Keratinocyte (primary cell): Measurements from ENCODE around the gene S100PBP. TPM values are rescaled to one million over a fixed set of nuclear protein-coding genes. Genes with fewer than 3 reads are reported as not detected.

Experiments
- DNase-seq: peaks from one replicate; pipeline ENCODE4 v3.0.0-alpha.2; 2011; ENCODE audit warnings: low read depth, missing footprints, low spot score
- FAIRE-seq: peaks from 2 replicates; lab custom pipeline; 2011; peaks lifted over from hg19 to GRCh38; lab: Jason Lieb, UNC
- H2AFZ ChIP-seq: 2 replicates; pipeline ENCODE4 v1.6.0; 2012; ENCODE audit warnings: low read length, control low read depth, inconsistent platforms; ENCODE audit not compliant: control insufficient read depth
- H3K27ac ChIP-seq: 2 replicates; pipeline ENCODE4 v1.5.1; 2011; ENCODE audit warnings: low read length; ENCODE audit not compliant: control insufficient read depth, insufficient read depth
- H3K27me3 ChIP-seq: 3 replicates; pipeline ENCODE4 v1.6.0; 2011; ENCODE audit warnings: low read length; ENCODE audit not compliant: control insufficient read depth, insufficient read depth; ENCODE audit errors: extremely low read depth
- H3K36me3 ChIP-seq, 2 experiments: 2 replicates in 1 of 2; 3 replicates in 1 of 2; pipeline ENCODE4 v1.5.1; 2011; ENCODE audit warnings: low read length in 2 of 2, mild to moderate bottlenecking in 1 of 2; ENCODE audit not compliant: control insufficient read depth in 2 of 2, insufficient read depth in 2 of 2; ENCODE audit errors: extremely low read depth in 1 of 2
- H3K4me1 ChIP-seq: 3 replicates; pipeline ENCODE4 v1.5.1; 2011; ENCODE audit warnings: low read length; ENCODE audit not compliant: control insufficient read depth, insufficient read depth; ENCODE audit errors: extremely low read depth
- H3K4me2 ChIP-seq: 3 replicates; pipeline ENCODE4 v1.6.0; 2011; ENCODE audit warnings: low read depth, low read length; ENCODE audit not compliant: control insufficient read depth, insufficient read depth; ENCODE audit errors: extremely low read depth
- H3K4me3 ChIP-seq, 3 experiments: fragments of 200-600 bp in 1 of 3; sonication (generic) in 1 of 3; 2 replicates in 2 of 3; 3 replicates in 1 of 3; pipeline ENCODE4 v1.5.1; 2011 to 2016; ENCODE audit warnings: low read length in 3 of 3, mild to moderate bottlenecking in 3 of 3, control low read depth in 2 of 3, inconsistent platforms in 1 of 3, low read depth in 1 of 3, mixed read lengths in 1 of 3, mixed run types in 1 of 3, moderate library complexity in 1 of 3; ENCODE audit not compliant: control insufficient read depth in 2 of 3, insufficient read depth in 2 of 3; ENCODE audit errors: extremely low read depth in 1 of 3
- H3K79me2 ChIP-seq: 2 replicates; pipeline ENCODE4 v1.6.0; 2012; ENCODE audit warnings: low read length; ENCODE audit not compliant: control insufficient read depth, insufficient read depth
- H3K9ac ChIP-seq: 3 replicates; pipeline ENCODE4 v1.6.0; 2011; ENCODE audit warnings: low read length; ENCODE audit not compliant: control insufficient read depth, insufficient read depth; ENCODE audit errors: extremely low read depth
- H3K9me1 ChIP-seq: 3 replicates; pipeline ENCODE4 v1.6.0; 2011; ENCODE audit warnings: low read length; ENCODE audit not compliant: control insufficient read depth, insufficient read depth; ENCODE audit errors: extremely low read depth
- H3K9me3 ChIP-seq: 2 replicates; pipeline ENCODE4 v1.5.1; 2012; ENCODE audit warnings: low read depth, low read length; ENCODE audit not compliant: control insufficient read depth
- H4K20me1 ChIP-seq: 3 replicates; pipeline ENCODE4 v1.6.0; 2011; ENCODE audit warnings: low read length; ENCODE audit not compliant: control insufficient read depth, insufficient read depth; ENCODE audit errors: extremely low read depth
- CTCF ChIP-seq, 3 experiments: IDR thresholded peaks in 1 of 3; conservative IDR thresholded peaks in 1 of 3; optimal IDR thresholded peaks in 1 of 3; 2 replicates in 2 of 3; 3 replicates in 1 of 3; pipeline versions ENCODE3 to v1.5.1; 2011; ENCODE audit warnings: low read length in 3 of 3, mild to moderate bottlenecking in 3 of 3, moderate library complexity in 2 of 3, control low read depth in 1 of 3, inconsistent platforms in 1 of 3; ENCODE audit not compliant: insufficient read depth in 2 of 3; ENCODE audit errors: extremely low read depth in 1 of 3
- EZH2 ChIP-seq: IDR thresholded peaks from one replicate; pipeline ENCODE4 v1.6.1; 2012; ENCODE audit warnings: inconsistent platforms, mild to moderate bottlenecking, low read length, moderate library complexity
- dilution Hi-C: fragments of 300-500 bp; cut with MboI; formaldehyde crosslinking; loops from one replicate; pipeline ENCODE4 v1.7.0; 2020; ENCODE audit warnings: low sequenced_read_pairs; ENCODE audit not compliant: extremely low pct_ligation_motif_present
- polyA plus RNA-seq, 5 experiments: library from polyadenylated mRNA; depleted of rRNA in 3 of 5; stranded (reverse) in 3 of 5; stranded (forward) in 1 of 5; unstranded in 1 of 5; fragments of >200 nt; gene quantifications; 1 replicate in 1 of 5; 2 replicates in 3 of 5; 3 replicates in 1 of 5; pipeline versions ENCODE4 v1.2.1 to v1.2.3, GENCODE V29; 2011 to 2012; ENCODE audit warnings: missing spikeins in 2 of 5, low read depth in 1 of 5, low replicate concordance in 1 of 5

Gene S100PBP
- polyA plus RNA-seq, 1 donor (not counting 4 experiments of a cell fraction or from before 2014, with no cell fraction given), result 29.0 TPM

- Histone ChIP-seq H3K9me1 (peaks cover 2% of the 10 kb centered on the region), H3K79me2 (no peaks in the 10 kb centered on the region), H3K27me3 (no peaks in the 10 kb centered on the region), H3K27ac (no peak overlapping the region), H3K9me3 (no peaks in the 10 kb centered on the region), H3K9ac (no peak overlapping the region), H3K36me3 (no peaks in the 10 kb centered on the region), H3K4me2 (no peak overlapping the region), H2AFZ (no peak overlapping the region), H3K4me3 (no peak overlapping the region), H4K20me1 (no peaks in the 10 kb centered on the region), H3K4me1 (no peaks in the 10 kb centered on the region)
- DNase-seq, result no peak
- no peak for FAIRE-seq
- no peak for TF ChIP-seq CTCF (optimal IDR thresholded peaks at IDR 0.05 in 1 of 3, IDR thresholded peaks at IDR 0.05 in 1 of 3, conservative IDR thresholded peaks at IDR 0.05 in 1 of 3; ENCODE audit: extremely low read depth in 1 of 3, insufficient read depth in 2 of 3, low read length in 3 of 3)
- TF ChIP-seq EZH2, result no peak
- dilution Hi-C loops, result no loop called here
These were observed 89.2 kb downstream of the S100PBP start for GRCh38 chr1:32906654-32907053.

GRCh38 chr1:32907435-32907834 lies 90.0 kb downstream of the S100PBP start:
- no peaks in the 10 kb centered on the region for H3K79me2 ChIP-seq

More at GRCh38 chr1:32907435-32907834, 90.0 kb downstream of the S100PBP start:
- TF ChIP-seq CTCF (optimal IDR thresholded peaks at IDR 0.05 in 1 of 3, IDR thresholded peaks at IDR 0.05 in 1 of 3, conservative IDR thresholded peaks at IDR 0.05 in 1 of 3; ENCODE audit: extremely low read depth in 1 of 3, insufficient read depth in 2 of 3, low read length in 3 of 3), result no peak
- no peak for TF ChIP-seq EZH2
- dilution Hi-C loops, result no loop called here
- no peak overlapping the region for H3K27ac ChIP-seq
- peaks cover 2% of the 10 kb centered on the region for H3K9me1 ChIP-seq
- H3K4me3 ChIP-seq, result no peak overlapping the region
- no peaks in the 10 kb centered on the region for H3K27me3 ChIP-seq
- H3K4me1 ChIP-seq, result no peaks in the 10 kb centered on the region
- H3K9me3 ChIP-seq, result no peaks in the 10 kb centered on the region
- FAIRE-seq, result no peak
- H2AFZ ChIP-seq, result no peak overlapping the region
- no peaks in the 10 kb centered on the region for H3K36me3 ChIP-seq
- H4K20me1 ChIP-seq, result no peaks in the 10 kb centered on the region
- no peak for DNase-seq
- no peak overlapping the region for H3K9ac ChIP-seq
- H3K4me2 ChIP-seq, result no peak overlapping the region

Other genes with a start within 250 kb of the S100PBP start
- 66.8 to 87.5 TPM (median 69.1 TPM) in 3 replicates for gene ZBTB8OS, start 167.1 kb upstream of the S100PBP start, polyA plus RNA-seq
- 37.6 to 87.4 TPM (median 61.5 TPM) in 3 replicates for gene RBBP4, start 166.4 kb upstream of the S100PBP start, polyA plus RNA-seq
- gene SYNC, start 114.9 kb upstream of the S100PBP start, polyA plus RNA-seq, result 11.2 to 12.0 TPM (median 11.2 TPM) in 3 replicates
- gene YARS1, start 295 bp upstream of the S100PBP start, polyA plus RNA-seq, result 32.0 to 97.4 TPM (median 68.4 TPM) in 3 replicates
- gene FNDC5, start 53.3 kb downstream of the S100PBP start, polyA plus RNA-seq, result not detected in 3 replicates
- not detected in 3 replicates for gene HPCA, start 68.8 kb downstream of the S100PBP start, polyA plus RNA-seq
- gene TMEM54, start 83.7 kb downstream of the S100PBP start, polyA plus RNA-seq, result 59.4 to 125 TPM (median 109 TPM) in 3 replicates
- gene RNF19B, start 147.2 kb downstream of the S100PBP start, polyA plus RNA-seq, result 31.8 to 48.3 TPM (median 33.5 TPM) in 3 replicates
- gene AK2, start 219.2 kb downstream of the S100PBP start, polyA plus RNA-seq, result 193 to 258 TPM (median 256 TPM) in 3 replicates